NB4 (cell line): ENCODE measurements around the gene EMC8.
"Not testable (repeated sequence)": the region's sequence is repeated elsewhere in the genome, so short reads cannot be mapped to it uniquely, and the experiment has no call there.

ENCODE experiments used
- DNase-seq: peaks from one replicate; pipeline ENCODE4 v3.0.0; 2010; ENCODE audit warnings: low read depth
- H3K4me3 ChIP-seq: one replicate; pipeline ENCODE4 v1.5.1; 2011; ENCODE audit warnings: mild to moderate bottlenecking, low read depth, low read length, moderate library complexity
- CTCF ChIP-seq: IDR thresholded peaks from one replicate; pipeline ENCODE4 v1.5.1; 2012; ENCODE audit warnings: low read depth, low read length
- MAX ChIP-seq: IDR thresholded peaks from 2 replicates; pipeline ENCODE4 v1.6.1; 2011; ENCODE audit warnings: low read depth, low read length
- MYC ChIP-seq: IDR thresholded peaks from 2 replicates; pipeline ENCODE4 v1.6.1; 2011; ENCODE audit warnings: low read depth, low read length
- POLR2A ChIP-seq: IDR thresholded peaks from 2 replicates; pipeline ENCODE4 v1.6.1; 2011; ENCODE audit warnings: mild to moderate bottlenecking; ENCODE audit not compliant: insufficient read length; ENCODE audit errors: extremely low read depth

EMC8 gene

GRCh38 chr16:85821390-85822135 lies 22.2 kb upstream of the EMC8 start:
- no peak overlapping the region for H3K4me3 ChIP-seq
- DNase-seq: peak; percentile 90
- TF ChIP-seq CTCF: peak; percentile 82
- no peak for TF ChIP-seq MAX
- no peak; the same call in 1 of the 2 replicates for TF ChIP-seq MYC

GRCh38 chr16:85820604-85821372 lies 21.4 kb upstream of the EMC8 start:
- no peak for TF ChIP-seq POLR2A
- no peak for TF ChIP-seq CTCF
- no peak for TF ChIP-seq MAX
- no peak for TF ChIP-seq MYC
- no peak for DNase-seq
- H3K4me3 ChIP-seq: no peak overlapping the region

DNA sequence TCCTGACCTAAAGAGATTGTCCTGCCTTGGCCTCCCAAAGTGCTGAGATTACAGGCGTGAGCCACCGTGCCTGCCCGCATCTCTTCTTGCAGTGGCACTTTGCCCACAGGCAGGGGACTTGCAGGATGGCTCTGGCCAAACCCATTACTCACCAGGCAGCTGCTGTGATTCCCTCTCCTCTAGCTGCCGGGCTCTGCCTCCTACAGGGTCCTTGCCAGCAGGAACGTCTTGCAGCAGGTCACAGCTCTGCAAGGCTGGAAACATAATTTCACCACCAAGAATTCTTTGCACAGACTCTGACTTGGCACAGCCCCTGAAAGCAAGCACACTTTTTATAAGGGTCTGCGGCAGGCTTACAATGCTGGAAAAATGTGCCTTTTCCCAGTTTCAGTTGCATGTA lies 20.4 kb upstream of the EMC8 start:
- DNase-seq: no peak
- H3K4me3 ChIP-seq: no peak overlapping the region
- TF ChIP-seq MYC: no peak
- no peak for TF ChIP-seq CTCF
- no peak for TF ChIP-seq MAX

DNA sequence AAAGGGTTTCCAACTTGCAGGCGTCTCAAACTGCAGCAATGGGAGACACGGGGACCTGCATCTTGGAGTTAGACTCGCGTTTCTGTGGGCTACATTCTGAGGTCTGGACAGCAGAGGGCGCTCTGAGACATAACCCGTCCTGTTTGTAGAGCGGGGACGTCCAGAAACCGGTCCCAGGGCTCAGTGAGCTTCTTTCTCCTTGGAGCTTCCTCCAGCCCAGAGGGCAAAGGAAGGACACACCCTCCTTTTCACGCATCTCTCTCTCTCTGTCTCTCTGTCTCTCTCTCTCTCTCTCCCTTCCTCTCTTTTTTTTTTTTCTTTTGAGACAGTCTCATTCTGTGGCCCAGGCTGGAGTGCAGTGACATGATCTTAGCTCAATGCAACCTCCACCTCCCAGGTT lies 19.9 kb upstream of the EMC8 start:
- peak; percentile 93 for DNase-seq
- no peak overlapping the region for H3K4me3 ChIP-seq
- no peak for TF ChIP-seq MYC
- 0 out of 2 replicates have a peak, but pooled peaks have one; percentile 7 for TF ChIP-seq MAX
- peak; percentile 94 for TF ChIP-seq CTCF

DNA sequence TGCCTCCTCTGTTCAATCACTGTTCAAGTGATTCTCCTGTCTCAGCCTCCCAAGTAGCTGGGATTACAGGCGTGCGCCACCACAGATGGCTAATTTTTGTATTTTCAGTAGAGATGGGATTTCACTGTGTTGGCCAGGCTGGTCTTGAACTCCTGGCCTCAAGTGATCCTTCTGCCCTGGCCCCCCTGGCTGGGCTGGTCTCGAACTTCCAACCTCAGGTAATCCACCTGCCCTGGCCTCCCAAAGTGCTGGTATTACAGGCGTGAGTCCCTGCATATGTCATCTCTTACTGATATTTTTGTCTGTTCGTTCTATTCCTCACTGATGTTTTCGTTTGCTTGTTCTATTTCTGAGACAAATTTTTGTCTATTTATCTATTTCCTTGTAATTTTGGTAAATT lies 17.9 kb upstream of the EMC8 start:
- not testable (repeated sequence) for H3K4me3 ChIP-seq, DNase-seq

GRCh38 chr16:85816159-85816558 lies 16.8 kb upstream of the EMC8 start:
- no peak for DNase-seq
- TF ChIP-seq MYC (no peak), POLR2A (no peak), MAX (no peak), CTCF (no peak)
- no peak overlapping the region for H3K4me3 ChIP-seq
